Islet precursor cell (in vitro differentiated cells): ENCODE measurements around the gene SARM1.

Source experiments
- DNase-seq: peaks from one replicate; pipeline ENCODE4 v3.0.0-alpha.2; 2018

SARM1 gene

GRCh38 chr17:28342313-28342712, 29.2 kb upstream of the SARM1 start:
- peak; percentile 39 for DNase-seq

DNA sequence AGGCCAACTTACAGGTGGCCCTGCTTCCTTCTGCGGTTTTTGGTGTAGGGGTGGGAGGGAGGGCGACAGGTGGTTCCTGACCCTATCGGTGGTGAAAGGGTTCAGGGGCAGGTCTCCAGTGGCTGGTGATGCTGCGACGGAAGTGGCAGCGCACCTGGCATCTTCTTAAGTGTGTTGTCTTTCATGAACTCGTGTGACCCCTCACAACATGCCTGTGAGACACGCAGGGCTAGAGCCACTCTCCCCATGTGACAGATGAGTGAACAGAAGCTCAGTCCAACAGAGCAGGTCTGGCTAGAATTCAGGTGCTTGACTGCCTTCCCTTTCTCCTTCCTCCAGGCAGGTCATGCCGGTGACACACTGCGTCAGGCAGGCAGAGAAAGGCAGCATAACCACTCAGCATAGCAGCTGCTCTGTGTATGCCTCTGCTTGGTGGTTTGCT, 28.0 kb upstream of the SARM1 start:
- peak; percentile 49 for DNase-seq

DNA sequence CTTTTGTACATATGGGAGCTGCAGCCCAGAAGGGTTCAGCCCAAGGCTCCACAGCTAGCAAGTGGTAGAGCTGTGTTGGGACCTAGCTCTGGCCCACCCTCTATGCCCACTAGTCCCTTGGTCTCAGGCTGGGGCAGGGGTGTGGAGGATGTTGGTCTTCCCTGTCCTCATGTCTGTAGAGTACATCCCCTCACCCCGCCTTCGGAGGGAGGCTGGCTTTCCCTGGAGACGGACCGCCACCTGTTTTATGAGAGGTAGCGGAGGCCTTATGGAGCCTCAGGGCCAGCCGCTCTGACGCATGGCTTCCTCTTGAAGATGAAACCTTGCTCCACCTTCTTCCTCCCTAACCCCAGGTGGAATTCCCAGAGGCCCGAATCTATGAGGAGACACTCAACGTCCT, 27.5 kb upstream of the SARM1 start:
- DNase-seq = no peak

GRCh38 chr17:28344435-28344901, 27.0 kb upstream of the SARM1 start:
- DNase-seq = peak; percentile 56

- DNase-seq = peak; percentile 53
Measured at GRCh38 chr17:28345419-28346198, 25.9 kb upstream of the SARM1 start.

DNA sequence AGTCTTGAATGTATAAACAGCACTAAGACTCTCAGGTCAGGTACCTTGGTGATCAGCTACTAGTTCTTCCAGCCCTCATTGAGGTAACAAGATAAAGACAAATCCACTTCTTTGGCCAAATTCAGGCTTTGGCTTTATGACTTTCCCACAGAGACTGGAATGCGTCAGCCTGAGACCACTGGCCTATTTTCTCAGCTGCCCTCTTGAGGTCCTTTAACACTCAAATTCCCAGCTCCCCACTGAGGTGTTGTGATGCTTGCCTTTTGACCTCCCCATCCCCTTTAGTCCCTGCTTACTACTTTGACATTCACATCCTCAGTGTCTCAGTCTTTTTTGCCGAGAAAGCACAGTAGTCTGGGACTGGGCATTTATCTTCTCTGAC, 25.3 kb upstream of the SARM1 start:
- DNase-seq = peak; percentile 45

DNA sequence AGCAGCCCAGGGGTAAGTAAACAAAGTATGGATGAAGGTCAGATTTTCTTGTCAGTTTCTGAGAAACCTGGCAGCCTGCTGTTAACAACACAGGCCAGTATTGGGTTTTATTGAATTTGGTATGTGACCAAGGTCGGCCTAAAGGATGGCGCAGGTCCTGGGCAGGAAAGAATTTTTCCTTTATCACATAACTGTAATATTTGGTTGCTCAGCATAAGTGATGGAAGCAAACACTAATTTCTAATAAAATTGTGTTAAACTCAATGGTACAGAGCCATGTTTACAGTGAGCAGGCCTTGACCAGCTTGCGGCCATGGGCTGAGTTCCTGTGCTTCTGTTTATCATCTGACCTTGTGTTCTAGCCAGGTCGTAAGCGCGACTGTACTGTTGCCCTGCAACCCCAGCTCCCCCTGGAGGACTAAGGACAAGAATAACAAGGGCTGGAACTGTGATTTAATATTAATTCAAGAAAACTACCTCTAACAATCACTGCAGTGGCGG, 24.7 kb upstream of the SARM1 start:
- peak; percentile 74 for DNase-seq

GRCh38 chr17:28347261-28347891, 24.1 kb upstream of the SARM1 start:
- DNase-seq = peak; percentile 87

DNA sequence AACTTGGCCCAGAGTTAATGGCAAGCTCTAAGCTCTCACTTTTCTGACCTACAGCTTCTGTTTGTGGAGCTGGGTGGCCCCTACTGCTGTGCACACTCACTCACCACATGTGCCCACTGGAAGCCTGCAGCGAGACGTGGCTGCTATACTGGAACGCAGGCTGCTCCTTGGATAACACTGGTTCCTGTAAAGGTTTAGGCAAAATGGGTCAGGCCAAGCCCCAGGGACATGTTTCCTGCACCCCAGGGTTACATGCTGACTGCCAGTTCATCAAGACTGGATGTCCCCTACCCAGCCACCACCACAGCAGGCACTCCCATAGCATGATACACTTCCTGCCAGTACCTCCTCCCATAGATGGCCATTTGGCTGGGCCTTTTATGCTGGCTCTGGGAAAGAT, 22.5 kb upstream of the SARM1 start:
- DNase-seq = peak; percentile 52

DNA sequence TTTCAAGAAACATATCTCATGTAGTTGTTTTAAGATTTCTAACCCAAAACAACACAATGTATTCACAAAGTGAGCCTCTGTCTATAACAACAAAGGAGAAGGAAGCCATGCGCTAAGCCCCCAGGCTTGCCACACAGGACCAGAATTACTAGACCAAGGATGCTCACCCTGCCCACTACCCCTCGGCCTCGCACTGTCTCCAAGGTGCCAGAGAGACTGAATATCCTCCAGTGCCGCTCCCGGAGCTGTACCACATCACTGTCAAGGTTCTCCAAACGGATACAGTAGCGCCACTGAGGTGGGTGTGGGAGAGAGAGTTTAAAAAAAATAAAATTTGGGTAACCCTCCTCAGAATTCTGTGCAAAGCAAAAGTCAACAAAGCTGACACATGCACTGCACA, 21.2 kb upstream of the SARM1 start:
- no peak for DNase-seq

GRCh38 chr17:28357061-28357900, 14.2 kb upstream of the SARM1 start, which contains the start of gene POLDIP2:
Gene POLDIP2, minus strand, starts transcription at chr17:28357527. Its CDS starts 79 bp downstream, at chr17:28357448.
- peak; percentile 99 for DNase-seq

DNA sequence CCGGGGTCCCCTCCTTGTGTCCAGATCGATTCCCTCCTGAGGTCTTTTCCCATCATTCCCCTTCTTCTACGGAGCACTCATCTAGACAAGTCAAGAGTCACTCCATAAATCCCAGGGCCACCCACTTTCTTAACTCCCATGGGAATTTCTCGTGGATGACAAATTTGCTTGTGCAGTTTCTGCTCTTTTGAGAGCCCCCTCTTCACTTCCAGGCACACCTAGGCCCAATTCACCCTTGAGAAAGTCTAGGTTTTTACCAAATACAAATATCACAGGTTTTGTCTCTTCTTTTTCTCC, 13.6 kb upstream of the SARM1 start:
- DNase-seq = no peak

GRCh38 chr17:28363186-28363585, 8.3 kb upstream of the SARM1 start:
- no peak for DNase-seq

- DNase-seq = peak; percentile 51
Measured at GRCh38 chr17:28363776-28364650, 7.5 kb upstream of the SARM1 start.

- DNase-seq = peak; percentile 52
Measured at GRCh38 chr17:28364665-28365363, 6.7 kb upstream of the SARM1 start, which contains the start of gene SEBOX. Gene SEBOX, minus strand, starts transcription at chr17:28365199. Its CDS starts 48 bp downstream, at chr17:28365151.

DNA sequence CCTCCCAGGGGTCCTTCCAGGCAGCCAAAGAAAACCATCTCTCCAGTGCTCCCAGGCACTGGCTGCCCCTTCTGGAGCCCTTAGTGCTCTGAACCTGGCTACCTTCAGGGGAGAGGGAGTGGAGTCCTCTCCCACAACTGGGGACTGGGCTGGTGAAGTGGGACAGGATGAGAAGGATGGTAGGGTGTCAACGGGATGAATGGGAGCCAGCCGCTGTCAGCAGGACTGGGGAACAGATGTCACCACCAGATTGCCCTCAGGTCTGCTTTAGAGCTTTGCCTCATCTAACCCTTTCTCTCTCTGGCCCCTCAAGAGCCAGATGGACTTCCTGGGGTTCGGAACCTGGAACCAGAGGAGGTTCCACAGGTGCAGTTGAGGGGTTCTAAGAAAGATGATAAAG, 6.0 kb upstream of the SARM1 start:
- DNase-seq = no peak

GRCh38 chr17:28366605-28367004, 4.9 kb upstream of the SARM1 start:
- peak; percentile 51 for DNase-seq

- peak; percentile 50 for DNase-seq
Measured at GRCh38 chr17:28367641-28368305, 3.7 kb upstream of the SARM1 start.

GRCh38 chr17:28368306-28368831, 3.1 kb upstream of the SARM1 start:
- DNase-seq = peak; percentile 54

DNA sequence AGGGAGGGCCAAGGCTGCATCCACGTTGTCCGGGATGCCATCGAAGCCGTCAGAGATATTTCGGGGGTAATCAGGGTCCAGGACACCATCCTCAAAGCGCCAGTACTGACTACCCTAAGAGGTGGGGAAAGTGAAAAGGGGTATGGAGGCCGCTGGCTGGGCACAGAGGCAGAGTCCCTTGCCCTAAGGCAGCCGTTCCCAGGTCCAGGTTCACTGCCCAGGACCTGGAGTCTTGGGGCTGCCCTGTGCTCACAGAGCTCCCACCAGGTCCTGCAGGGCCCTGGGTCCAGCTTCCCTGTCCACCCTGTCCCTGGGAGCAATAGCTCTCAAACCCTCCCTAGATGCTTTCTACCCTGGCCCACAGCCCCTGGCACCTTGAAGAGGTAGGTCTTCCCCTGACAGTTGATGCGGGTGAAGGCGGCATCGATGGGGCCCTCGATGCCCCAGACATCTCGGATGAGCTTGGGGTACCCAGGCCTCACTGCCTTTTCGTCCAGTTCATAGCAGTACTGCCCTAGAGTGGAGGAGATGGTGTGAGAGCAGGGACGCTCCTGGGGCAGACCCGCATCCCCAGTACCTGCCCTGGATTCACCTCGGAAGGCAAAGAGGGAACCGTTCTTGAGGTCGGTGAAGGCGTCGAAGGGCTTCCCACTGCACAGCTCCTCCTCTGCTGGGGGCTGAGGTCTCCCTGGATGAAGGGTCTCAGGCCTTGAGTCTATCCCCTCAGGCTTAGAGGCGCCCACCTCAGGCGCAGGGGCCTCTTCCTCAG, 2.4 kb upstream of the SARM1 start:
- peak; percentile 52 for DNase-seq
